Measurements from ENCODE around the gene SPECC1.

Gene SPECC1

DNA sequence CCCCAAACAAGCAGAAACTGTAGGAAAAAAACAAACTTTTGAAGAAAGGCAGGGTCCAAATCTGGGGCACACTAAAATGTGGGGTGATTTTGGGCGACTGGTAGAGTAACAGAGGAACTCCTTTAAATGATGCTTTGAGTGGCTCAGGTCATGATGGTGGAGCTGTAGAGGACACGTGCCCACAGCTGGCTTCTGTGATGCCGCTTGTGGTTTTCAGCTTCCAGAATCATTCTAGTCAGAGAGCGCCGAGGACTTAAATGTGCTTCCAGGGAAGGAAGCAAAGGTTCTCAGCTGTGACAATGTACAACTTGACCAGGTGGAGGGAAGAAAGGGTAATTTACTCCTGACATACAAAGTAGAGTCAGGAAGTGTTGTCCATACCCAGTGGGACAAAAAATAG lies 295.8 kb downstream of the SPECC1 start:
- TF ChIP-seq, protein P1, sequence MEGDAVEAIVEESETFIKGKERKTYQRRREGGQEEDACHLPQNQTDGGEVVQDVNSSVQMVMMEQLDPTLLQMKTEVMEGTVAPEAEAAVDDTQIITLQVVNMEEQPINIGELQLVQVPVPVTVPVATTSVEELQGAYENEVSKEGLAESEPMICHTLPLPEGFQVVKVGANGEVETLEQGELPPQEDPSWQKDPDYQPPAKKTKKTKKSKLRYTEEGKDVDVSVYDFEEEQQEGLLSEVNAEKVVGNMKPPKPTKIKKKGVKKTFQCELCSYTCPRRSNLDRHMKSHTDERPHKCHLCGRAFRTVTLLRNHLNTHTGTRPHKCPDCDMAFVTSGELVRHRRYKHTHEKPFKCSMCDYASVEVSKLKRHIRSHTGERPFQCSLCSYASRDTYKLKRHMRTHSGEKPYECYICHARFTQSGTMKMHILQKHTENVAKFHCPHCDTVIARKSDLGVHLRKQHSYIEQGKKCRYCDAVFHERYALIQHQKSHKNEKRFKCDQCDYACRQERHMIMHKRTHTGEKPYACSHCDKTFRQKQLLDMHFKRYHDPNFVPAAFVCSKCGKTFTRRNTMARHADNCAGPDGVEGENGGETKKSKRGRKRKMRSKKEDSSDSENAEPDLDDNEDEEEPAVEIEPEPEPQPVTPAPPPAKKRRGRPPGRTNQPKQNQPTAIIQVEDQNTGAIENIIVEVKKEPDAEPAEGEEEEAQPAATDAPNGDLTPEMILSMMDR (conservative IDR thresholded peaks at IDR 0.05) = no peak

DNA sequence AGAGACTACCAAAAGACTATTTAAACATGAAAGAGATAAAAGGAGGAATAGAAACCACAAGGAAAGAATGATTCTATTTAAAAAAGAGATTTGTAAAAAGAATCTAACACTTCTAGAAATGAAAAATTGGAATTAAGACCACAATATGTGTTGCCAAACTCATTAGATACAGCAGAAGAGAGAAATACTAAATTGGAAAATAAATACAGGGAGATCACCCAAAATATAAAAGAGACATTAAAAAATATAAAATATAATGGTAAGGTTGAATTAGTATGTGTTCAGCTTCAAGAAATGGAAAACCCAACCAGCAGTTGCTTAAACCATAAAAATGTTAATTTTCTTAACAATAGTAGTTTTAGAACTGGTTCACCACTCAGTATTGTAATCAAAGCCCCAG lies 297.8 kb downstream of the SPECC1 start:
- TF ChIP-seq, protein P1 (conservative IDR thresholded peaks at IDR 0.05) = no peak
- no peak overlapping the region for H3K27ac ChIP-seq

More for the DNA sequence above, 295.8 kb downstream of the SPECC1 start:
- H3K27ac ChIP-seq = no peak overlapping the region

DNA sequence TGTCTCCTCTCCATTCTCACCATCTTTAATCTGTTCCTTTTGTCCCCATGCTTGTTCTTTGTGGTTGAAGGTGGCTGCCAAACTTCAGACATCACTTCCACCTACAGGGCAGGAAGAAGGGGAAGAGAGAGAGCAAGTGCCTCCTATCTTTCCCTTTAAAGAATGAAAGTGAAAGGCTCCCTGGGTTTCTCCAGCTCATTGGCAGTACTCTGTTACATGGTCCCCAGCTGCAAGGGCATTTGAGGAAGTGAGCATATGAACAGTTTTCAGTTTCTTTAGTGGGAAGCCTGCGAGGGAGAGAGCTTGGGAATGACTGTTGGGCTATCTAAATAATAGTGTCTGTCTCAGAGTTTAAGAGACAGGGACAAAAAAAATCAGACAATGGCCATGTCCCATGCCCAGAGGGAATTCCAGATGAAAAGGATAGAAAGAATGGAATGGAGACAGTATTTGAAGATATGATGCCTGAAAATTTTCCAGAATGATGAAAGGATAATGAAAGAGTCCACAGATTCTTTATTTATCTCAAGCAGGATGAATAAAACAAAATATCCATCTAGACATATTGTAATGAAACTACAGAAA lies 298.3 kb downstream of the SPECC1 start:
- TF ChIP-seq, protein P1 (conservative IDR thresholded peaks at IDR 0.05) = no peak
- no peak overlapping the region for H3K27ac ChIP-seq

DNA sequence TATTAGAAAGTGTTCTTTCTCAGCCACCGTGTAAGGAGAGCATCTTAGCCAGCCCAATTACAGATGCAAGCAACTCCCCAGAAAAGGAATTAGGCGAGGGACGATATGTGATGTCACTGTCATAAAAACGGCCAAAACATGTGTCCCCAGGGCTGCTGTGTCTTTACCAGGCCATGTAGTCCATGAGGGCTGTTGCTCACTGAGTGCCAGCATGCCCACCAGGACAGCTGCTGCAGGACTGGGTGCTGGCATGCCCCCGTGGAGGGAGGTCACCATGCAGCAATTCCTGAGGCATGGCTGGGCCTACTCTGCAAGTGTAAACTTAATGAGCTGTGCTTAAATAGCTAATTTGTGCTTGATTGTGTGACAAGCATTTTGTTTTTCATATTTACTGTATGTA lies 301.3 kb downstream of the SPECC1 start:
- TF ChIP-seq, protein P1 (conservative IDR thresholded peaks at IDR 0.05) = no peak
- no peak overlapping the region for H3K27ac ChIP-seq

DNA sequence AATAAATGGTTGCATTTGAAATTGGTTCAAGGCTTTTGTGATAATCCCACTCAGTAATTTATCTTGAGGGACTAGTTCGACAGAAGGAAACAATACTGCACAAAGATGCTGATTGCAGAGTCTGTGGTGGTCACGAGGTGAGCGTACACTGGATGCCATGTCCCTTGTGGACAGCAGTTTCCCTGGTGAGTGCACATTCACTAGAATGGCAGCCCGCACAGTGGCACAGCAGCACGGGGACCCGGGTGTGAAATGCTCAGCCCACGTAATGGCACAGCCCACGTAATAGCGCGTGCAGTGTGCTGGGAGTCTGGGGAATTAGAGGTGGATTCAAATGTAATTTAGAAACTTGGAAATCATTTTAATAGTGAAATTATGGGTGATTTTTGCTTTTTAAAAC lies 304.1 kb downstream of the SPECC1 start:
- TF ChIP-seq, protein P1 (conservative IDR thresholded peaks at IDR 0.05) = no peak
- no peak overlapping the region for H3K27ac ChIP-seq

DNA sequence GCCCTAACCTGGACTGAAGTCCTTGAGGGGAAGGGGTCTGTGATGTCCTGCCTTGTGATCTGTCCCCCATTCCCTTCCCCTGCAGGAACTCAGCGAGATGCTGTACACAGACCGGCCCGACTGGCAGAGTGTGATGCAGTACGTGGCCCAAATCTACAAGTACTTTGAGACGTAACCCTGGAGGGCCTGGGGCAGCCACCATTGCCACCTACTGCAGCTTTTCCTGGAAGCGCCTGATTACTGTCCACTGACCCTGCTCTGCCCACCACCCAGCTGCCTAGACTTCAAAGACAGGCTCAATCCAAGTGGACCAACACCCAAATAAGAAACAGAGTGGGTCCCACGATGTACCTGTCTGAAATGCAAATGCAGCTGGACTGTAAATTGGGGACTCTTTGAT lies 304.7 kb downstream of the SPECC1 start:
- TF ChIP-seq, protein P1 (conservative IDR thresholded peaks at IDR 0.05) = no peak
- no peak overlapping the region for H3K27ac ChIP-seq

DNA sequence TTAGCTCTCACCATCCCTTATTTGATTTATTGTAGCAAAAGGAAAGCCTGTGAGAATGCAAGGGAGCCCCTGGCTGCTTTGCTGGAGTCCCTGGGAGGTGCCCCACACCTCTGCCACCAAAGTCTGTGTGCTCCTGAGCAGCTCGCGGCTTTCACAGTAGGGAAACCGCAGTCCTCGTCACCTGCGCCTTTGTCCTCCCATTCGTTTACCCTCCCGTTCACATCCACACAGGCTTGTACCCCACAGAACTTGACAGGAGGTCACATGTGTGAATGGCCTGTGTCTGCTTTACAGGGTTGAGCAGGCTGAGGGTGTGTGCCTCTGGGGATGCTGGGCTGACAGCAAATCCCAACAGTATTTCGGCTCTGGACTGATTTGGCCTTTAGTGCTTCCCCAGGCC lies 305.7 kb downstream of the SPECC1 start:
- no peak overlapping the region for H3K27ac ChIP-seq

More for the DNA sequence above, 305.7 kb downstream of the SPECC1 start:
- TF ChIP-seq, protein P1 (conservative IDR thresholded peaks at IDR 0.05) = no peak

Data from VCaP (cell line).